Hypothalamus (tissue), 51 donors: ENCODE data around the gene TGFBI.
A peak's percentile ranks its signal among the peaks of the same experiment; 100 is the strongest.

Experiments used
- DNase-seq, 51 donors: peaks; one replicate each; lab custom pipeline; 2025; lab: John Stamatoyannopoulos, UW

Gene TGFBI

DNA sequence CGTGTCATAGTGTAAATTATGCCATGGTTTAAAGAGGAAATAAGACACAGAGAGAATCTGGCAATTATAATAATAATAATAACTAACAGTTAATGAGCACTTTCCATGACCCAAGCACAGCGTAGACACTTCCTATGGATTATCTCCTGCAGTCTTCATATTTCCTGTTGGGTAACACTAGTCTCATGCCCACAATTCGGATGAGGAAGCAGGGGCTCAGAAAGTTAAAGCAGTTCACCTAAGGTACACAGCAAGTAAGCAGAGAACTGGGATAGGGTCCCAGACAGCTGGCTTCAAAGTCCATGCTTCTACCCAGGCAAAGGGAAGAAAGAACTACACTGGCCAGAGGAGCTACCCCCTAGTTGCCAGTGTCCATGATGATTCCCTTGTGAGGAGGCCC lies 27.9 kb upstream of the TGFBI start:
- no peak for DNase-seq

DNA sequence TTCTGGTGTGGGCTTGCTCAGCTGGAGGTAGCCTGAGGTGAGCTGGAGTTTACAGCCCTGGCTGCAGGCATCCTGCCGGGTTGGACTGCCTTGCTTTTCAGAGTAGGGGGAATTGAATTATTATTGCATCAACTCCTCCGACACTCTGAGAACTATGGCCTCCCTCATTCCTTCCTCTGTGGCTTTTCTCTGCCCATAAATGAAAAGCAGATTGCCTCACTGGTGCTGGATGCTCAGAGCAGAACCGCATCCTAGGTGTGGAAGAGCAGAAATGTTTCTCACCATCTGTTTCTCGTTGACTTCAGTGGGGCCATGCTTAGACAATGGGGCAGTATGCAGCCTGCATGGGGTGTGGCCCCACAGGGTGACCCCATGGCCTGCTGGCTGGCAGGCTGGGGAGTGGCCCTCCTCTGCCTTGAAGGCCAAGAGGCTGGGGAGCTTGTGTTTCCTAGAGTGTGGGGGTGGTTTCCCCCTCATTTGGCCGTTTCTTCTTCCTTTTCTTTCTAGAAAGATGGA lies 27.3 kb upstream of the TGFBI start:
- no peak for DNase-seq

DNA sequence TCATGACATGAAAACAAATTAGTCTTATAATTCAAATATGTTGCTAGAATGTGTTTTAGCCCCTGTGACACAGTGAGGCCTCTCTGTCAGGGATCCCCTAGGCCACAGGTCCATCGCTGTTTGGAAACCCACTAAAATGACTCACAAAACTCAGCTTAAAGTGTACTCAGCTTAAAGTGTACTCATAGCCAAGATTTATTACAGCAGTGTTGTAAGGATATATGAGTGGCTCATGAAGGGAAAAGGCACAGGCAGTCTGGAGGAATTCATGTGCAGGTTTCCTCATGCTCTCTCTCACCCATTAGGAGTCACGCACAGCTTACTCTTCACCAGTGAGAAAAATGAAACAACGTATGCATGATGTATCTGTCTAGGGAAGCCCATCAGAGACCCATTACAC lies 24.4 kb upstream of the TGFBI start:
- DNase-seq = no peak

DNA sequence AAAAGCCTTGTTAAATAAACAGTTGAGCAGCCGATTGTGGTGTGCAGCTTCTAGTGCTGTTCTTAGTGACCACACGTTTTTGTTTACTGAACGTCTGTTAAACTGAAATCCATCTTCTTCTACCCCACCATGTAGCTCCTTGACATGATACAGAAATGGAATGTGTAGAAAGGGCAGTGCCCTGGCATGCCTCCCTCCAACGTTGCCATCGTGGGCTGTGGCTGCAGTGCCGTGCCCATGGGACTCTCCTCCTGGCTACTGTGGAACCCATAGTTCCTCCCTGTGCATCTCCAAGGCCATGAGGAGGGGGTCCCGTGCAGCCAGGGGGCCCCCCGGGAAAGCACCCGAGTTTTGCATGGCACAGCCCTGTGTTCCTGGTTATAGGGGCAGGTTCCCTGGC lies 23.3 kb upstream of the TGFBI start:
- DNase-seq = no peak

DNA sequence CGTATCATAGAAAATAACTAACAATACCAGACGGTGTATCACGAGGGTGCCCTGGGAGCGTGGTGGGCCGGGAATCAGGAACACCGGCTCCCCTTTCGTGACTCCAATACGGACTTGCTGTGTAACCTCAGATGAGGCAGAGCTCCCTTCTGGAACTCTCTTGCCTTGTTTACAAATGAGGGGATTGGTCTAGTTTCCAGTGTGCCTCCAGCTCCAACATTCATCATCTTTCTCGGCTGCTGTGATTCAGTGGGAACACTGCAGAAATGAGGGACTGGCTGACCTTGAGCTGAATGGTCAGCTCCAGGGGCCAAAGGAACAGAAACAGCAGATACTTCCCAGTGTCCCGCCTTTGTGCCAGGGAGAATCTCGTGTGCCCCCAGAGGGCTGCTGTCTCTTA lies 22.6 kb upstream of the TGFBI start:
- DNase-seq = no peak

DNA sequence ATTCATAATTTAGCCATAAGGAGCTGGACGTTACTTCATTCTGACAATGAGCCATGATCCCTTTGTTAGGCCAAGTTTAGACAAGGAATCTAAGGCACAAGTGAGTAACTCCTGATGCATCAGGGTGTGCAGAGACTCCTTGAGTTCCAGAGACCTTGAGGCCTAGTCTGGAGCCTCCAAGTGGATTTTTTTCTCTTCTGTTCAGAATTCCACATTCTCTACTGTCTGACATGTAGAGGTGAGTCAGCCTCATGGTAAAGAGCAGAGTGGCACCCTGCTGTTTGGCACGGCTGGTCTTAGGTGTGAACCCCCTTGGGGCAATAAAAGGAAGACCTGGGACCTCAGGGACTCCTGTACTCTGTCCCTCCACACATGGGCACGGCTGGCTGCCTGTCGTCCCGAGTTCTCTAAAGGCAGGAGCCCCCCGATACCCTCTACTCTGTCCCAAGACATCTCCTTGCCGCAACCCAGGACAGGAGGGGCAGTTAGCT lies 22.0 kb upstream of the TGFBI start:
- DNase-seq = no peak

DNA sequence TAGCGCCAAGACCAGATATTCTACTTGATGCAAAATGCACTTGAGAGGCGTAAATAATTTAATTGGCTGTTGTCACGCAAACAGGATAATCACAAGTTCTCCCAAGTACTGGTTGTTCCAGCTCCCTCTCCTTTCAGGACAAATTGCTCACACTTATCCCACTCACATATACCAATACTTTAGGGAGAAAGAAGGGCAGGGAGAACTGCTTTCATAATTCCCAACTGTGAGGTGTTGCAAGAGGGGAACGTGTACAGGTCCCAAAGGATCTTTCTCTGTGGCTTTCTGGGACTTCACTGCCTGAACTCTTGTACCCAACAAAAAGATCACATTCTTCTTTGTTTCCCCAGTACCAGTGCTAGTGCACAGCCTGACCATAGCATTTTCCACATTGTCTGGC lies 21.5 kb upstream of the TGFBI start:
- DNase-seq = no peak

DNA sequence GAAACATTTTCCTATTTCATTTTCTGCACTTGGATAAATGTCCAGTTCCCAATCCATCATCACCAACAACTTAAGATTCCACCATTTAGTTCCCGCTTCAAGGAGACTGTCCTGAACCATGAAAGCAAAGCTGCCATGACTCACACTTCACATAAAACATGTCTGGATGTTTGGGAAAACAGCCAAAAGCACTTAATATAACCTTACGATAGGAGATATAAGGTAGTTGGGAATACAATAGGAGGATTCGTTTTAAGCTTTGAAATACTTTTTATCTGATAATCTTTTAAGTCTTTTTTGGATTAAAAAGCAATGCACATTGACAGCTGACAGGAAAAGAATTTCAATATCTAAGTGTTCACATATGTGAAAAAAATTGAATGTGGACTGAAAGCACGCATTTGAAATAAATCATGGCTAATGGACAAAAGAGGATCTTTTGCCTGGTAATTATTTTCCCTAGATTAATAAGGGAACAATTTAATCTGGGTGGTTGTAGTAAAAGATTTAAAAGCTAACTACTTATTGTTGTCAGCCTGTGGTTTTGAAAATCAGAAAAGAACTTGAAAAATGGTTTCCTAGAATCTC lies 17.3 kb upstream of the TGFBI start:
- no peak for DNase-seq

DNA sequence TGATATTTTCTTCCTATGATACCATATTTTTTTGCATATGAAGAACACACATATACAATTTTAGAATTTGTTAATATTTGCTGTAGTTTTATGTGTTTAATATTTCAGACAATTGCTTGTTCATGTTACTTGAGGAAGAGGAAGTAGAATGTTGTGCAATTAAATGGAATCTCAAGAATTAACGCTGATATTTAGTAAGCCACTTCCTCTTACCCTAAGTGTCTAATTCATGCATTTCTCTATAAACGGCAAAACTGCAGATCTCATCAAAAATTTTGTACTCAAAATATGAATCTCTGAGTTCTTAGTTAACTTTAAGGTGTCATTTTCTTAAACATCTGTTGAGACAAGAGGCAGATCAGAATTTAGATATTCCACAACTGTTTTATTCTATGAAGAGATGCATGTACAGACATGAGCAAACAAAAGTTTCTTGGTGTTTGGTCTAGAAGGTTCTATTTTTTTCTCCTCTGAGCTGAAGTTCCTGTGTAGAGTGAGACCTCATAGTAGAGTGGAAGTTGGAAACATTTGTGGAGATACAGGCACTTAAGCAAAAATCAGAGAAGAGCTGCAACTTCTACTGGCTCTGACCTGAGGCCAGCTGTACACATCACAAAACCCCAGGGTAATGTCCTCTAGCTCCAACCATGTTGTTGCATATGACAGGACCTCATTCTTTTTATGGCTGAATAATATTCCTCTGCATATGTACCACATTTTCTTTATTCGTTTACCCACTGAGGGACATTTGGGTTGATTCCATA lies 16.6 kb upstream of the TGFBI start:
- DNase-seq = no peak

DNA sequence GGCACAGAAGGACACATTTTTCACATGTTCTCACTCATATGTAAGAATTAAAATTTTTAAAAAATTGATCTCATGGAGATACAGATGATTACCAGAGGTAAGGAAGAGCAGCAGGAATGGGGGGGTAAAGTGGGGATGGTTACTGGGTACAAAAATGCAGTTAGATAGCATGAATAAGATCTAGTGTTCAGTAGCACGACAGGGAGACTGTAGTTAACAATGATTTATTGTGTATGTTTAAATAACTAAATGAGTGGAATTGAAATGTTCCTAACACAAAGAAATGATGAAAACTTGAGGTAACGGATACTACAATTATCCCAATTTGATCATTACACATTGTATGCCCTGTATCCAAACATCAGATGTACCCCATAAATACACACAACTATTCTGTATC lies 15.2 kb upstream of the TGFBI start:
- no peak for DNase-seq

DNA sequence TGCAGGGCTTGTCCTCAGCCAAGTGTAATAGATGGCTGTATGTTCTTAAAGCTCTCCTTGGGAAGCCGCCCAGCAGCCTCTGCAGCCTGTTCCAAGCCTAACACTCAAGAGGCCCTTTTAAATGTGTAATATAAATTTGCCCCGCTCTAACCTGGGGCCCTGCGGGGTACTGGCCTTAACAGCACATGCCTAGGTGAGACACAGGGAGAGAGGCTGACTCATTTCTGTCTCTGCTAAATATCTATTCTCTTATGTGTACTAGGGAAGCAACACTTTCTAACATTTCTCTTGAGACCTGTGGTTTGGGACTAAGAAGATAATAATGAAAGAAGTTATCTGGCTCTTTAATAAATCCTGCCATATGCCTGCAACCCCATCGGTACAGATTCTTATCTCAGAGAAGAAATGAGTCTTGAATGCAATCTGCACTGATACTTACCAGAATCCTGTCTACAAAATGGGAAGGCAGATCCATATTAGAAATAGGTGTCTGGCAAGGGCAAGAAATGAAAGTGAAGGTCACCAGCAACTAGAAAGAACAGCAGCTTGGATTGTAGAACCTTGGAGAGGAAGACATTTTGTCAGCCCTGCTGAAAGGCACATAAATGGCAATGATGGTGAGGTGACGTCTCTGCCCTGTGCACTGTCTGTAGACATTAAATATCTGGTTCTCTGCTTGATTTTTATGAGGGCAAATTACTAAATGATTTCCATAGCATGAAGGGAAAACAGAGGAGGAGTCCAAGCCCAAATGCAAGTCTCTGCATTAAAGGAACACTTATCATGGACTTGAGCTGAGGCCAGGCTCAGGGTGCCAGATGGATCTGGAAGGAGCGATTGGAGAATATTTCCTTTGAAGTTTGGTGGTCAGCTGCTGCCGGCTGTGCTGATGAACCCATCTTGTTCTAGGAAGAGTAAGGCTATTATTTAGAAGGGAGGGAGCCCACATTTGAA lies 14.5 kb upstream of the TGFBI start:
- DNase-seq = no peak

DNA sequence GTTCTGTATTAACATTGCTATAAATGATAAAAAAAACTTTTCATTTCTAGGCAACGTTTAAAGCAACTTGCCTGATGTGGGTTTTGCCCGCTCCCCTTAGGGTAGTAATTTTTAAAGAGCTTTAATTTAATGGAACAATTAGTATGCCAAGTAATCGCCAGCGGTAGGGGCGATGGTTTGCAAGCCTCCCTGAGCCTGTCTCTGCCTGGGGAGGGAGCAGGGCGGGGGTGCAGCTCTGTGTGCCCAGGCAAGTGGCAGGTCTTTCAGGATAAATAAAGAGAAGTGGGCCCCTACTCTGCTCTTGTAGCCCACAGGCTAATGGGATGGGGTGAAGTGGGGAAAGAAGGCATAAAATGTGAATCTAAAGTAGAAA lies 13.8 kb upstream of the TGFBI start:
- no peak for DNase-seq

DNA sequence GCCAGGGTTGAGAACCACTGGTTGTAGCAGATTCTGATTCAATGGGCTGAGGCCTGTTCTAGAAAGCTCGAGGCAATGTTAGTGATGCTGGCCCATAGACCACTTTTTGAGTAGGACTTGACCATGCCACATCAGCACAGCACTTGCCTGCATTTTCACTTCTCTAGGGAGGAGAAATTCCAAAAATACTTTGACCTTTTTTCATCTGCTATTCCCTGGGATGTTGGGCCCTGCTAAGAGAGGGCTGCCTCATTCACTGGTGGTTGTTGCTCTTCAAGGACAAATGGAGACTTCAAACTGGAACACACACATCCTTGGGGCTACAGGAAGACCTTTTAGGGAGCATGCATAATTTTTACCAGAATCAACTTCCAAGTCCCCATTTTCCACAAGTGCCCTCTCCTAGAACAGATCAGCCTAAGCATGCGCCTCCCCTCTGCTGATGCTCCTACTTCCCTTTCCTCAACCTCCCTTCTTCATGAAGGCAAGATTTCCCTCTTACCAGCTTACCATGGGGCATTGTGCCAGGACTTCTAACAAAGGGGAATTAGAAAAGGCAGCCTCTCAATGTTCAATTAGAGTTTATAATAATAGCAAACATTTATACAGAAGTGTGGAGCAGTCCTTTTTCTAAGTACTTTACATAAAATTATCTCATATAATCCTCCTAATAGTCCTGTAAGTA lies 12.7 kb upstream of the TGFBI start:
- DNase-seq = no peak

DNA sequence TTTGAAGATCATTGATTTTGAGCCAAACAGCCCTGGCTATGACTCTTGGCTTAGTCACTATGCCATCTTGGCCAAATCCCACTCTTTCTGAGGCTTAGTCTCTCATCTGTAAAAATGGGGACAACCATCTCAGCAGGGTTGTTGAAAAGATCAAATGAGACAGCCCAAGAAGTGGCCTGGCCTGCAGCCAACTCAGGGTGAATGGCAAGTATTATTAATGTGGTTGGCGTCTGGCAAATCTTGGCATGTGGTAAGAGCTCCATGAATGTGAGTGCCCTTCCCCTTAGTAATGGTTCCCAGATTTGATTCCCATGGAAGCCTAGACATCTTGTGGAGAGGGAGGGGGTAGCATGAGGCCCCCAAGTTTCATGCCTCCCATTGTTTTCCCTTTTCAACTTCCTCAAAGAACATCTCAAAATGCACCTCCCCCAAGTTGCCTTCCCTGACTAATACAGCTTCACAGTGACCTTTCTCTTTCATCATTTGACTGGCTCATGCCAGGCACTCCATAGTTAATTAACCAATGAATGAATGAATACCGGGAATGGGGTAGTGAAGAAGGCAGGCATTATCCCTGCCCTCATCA lies 11.8 kb upstream of the TGFBI start:
- DNase-seq = peak in 37 of 51 donors; percentile 7 to 76 (median 47)

DNA sequence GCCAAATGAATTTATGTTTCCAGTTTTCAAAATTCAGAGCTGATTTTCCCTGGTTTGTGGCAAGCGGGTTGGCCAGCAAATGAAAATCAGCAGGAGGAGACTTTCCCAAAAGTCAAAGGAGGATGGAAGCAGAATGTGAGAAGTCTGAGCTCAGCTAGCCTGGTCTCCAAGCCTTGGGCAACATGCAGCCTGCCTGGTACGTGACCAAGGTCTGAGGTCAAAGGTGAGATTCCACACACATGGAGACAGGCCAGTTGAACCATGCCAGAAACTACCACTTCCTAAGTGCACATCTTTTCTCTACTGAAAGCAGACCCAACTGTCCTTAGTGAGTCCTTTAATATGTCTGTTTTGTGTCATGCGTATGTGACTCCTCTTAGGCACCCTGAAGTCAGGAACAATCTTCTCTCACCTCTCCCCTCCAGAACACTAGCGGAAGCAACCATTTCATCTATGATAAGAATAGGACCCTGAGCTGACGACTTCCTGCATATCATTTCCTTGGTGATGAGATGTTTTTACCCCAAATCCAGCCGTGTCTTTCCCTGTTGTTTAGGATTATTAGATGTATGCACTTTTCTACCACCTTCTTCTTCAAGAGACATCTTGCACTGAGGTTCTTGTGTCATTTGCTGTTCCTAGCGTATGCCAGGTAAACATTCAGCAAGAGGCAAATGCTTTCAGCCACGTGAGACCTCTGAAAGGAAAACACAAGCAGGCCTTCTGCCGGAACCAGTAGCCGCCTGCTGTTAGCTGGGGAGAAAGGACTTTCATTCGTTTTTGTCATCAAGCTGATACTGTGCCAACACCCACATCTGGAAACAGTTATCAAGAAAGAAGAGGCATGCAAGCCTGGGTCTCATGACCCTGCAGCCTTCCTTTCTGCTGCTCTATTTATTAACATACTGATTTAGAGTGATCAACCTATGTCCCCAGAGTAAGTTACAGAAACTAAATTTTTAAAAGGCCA lies 9.7 kb upstream of the TGFBI start:
- DNase-seq = no peak

DNA sequence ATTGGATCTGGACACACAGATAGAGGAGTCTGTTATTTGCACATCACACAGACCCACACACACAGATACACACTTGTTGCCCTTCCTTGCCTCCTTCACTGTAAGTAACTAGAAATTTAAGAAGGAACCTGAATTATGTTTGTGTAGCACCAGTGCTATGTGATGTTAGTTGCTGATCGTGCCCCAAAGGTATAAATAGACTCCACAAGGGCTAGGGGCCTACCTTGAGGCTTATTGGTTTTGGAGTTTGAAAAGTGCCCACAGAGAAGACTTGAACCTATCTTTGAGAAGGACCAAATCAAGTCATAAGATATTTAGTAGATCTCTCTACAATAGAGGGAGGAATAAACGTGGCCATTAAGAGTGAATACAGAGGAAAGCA lies 8.8 kb upstream of the TGFBI start:
- DNase-seq = no peak

DNA sequence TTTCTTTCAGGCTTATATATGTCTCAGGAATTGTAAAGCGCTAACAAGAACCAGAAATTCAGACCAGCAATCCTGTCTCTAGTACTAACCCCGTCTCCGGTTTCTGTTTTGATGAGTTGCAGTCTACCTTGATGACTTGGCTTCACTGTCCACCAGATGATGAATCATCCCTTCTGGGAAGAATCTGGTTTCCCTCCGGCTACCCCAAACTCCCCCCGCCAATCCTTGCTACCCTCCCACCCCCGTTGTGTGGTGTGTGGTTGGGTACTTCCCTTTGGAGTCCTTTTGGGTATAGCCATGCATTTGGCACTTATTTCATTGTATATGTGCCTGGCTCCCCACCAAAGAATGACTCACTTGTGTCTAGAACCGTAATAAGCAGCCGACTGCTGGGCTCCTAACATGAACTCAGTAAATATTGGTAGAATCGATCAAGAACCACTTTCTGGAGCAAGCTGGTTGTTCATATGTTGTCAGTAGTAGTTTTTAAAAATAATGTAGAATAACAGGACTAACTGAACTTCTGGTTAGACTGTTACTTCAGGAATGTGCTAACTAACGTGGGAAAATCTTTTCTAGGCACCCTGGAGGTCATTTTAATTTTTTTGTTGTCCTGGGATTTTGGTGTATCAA lies 8.3 kb upstream of the TGFBI start:
- peak in 1 of 51 donors; percentile 23 for DNase-seq

DNA sequence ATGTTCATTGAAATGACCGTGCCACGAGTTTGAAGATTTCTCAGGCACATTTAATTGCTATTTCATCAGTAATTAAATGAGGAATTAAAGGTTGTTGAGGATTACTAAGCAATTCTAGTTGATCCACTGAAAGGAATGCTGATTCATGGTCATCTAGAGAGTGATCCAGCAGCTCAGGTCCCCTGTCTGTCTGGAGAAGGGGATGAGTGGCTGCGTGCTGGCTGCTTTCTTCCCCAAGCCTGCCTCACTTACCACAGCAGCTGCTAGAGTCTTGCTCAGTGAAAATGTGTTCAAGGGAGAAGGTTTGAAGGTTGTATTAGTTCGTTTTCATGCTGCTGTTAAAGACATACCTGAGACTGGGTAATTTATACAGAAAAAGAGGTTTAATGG lies 7.8 kb upstream of the TGFBI start:
- no peak for DNase-seq

DNA sequence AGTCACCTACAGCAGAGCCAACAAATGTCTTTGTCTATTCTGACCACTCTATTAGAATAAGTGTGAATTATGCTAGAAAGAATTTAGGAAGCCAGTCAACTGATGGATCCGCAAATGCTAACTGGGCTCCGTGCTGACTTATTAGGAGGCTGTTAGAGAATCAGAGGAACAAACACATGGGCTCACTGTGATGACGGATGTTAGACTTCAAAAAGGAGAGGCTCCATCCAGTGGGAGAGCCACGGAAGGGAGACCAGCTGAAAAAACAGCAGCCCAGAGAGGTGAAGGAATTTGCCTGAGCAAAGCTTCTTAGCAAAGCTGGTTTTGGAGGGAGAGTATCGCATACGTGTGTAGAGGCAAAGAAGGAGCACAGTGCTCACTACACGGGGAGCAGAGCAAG lies 5.8 kb upstream of the TGFBI start:
- DNase-seq = no peak
